NCI-H69 (cell line): ENCODE measurements around the gene MTMR11.
A peak's percentile ranks its signal among the peaks of the same experiment; 100 is the strongest.

Source experiments
- DNase-seq: peaks from one replicate; lab custom pipeline; 2025; lab: John Stamatoyannopoulos, UW

Gene MTMR11

GRCh38 chr1:149936992-149937705 lies 470 bp upstream of the MTMR11 start:
- peak; percentile 78 for DNase-seq

- no peak for DNase-seq
Measured at GRCh38 chr1:149934356-149934755, 2.3 kb downstream of the MTMR11 start.

- no peak for DNase-seq
Measured at GRCh38 chr1:149933208-149933607, 3.5 kb downstream of the MTMR11 start.

GRCh38 chr1:149932474-149932873 lies 4.2 kb downstream of the MTMR11 start:
- DNase-seq, result no peak

- DNase-seq, result no peak
Measured at GRCh38 chr1:149931212-149931790, 5.4 kb downstream of the MTMR11 start.

- no peak for DNase-seq
Measured at GRCh38 chr1:149929856-149930255, 6.8 kb downstream of the MTMR11 start.

- DNase-seq, result no peak
Measured at GRCh38 chr1:149928401-149928724, 8.3 kb downstream of the MTMR11 start.

GRCh38 chr1:149927563-149928400 lies 8.9 kb downstream of the MTMR11 start, which contains the start of gene SF3B4:
SF3B4 (minus strand) TSS chr1:149927803; CDS start chr1:149927759, 44 bp downstream.
- peak; percentile 98 for DNase-seq

GRCh38 chr1:149927056-149927562 lies 9.6 kb downstream of the MTMR11 start:
- DNase-seq, result no peak

GRCh38 chr1:149926296-149926695 lies 10.4 kb downstream of the MTMR11 start:
- DNase-seq, result no peak

GRCh38 chr1:149925751-149926150 lies 10.9 kb downstream of the MTMR11 start:
- no peak for DNase-seq

GRCh38 chr1:149925345-149925744 lies 11.3 kb downstream of the MTMR11 start:
- no peak for DNase-seq

- DNase-seq, result no peak
Measured at GRCh38 chr1:149923626-149924025, 13.1 kb downstream of the MTMR11 start.

GRCh38 chr1:149917571-149918144 lies 19.0 kb downstream of the MTMR11 start, which contains the start of gene SV2A:
SV2A (minus strand) TSS chr1:149917844; CDS start chr1:149913840, 4,004 bp downstream.
- peak; percentile 91 for DNase-seq

GRCh38 chr1:149916898-149917252 lies 19.8 kb downstream of the MTMR11 start:
- DNase-seq, result no peak

GRCh38 chr1:149916193-149916897 lies 20.3 kb downstream of the MTMR11 start:
- no peak for DNase-seq

GRCh38 chr1:149915429-149916192 lies 21.1 kb downstream of the MTMR11 start:
- DNase-seq, result no peak

GRCh38 chr1:149914545-149914944 lies 22.1 kb downstream of the MTMR11 start:
- no peak for DNase-seq

- DNase-seq, result no peak
Measured at GRCh38 chr1:149906570-149907075, 30.1 kb downstream of the MTMR11 start.

GRCh38 chr1:149903836-149904491 lies 32.7 kb downstream of the MTMR11 start:
- DNase-seq, result peak; percentile 23
